IMR-90 (cell line): ENCODE results near the gene CRB1. TPM values are rescaled to one million over a fixed set of nuclear protein-coding genes. Genes with fewer than 3 reads are reported as not detected.

ENCODE experiments used
- ATAC-seq: fragments of 200-7000 bp; cut with Tn5 transposase; 2 replicates; pipeline ENCODE4 v1.9.1; 2020; ENCODE audit warnings: low read depth, mild to moderate bottlenecking, moderate library complexity
- Bru-seq: library from RNA; stranded (reverse); fragments of 400-500 nt; gene quantifications from one replicate; lab custom pipeline; 2021; lab: Mats Ljungman, UMichigan
- BruChase-seq, 2 experiments: library from RNA; stranded (reverse); fragments of 400-500 nt; gene quantifications; one replicate each; lab custom pipeline; 2021; lab: Mats Ljungman, UMichigan
- BruUV-seq: library from RNA; stranded (reverse); fragments of 400-500 nt; replicated peaks from 2 replicates; lab custom pipeline; 2021; lab: Mats Ljungman, UMichigan
- CTCF ChIA-PET: fragments of 300-600 bp; formaldehyde crosslinking; extraction: SDS; loops from one replicate; lab custom pipeline; 2021; ENCODE audit warnings: antibody characterized with exemption; lab: Yijun Ruan, JAX
- POLR2A ChIA-PET: fragments of 300-600 bp; sonication (Branson Sonifier 250); formaldehyde crosslinking; loops from one replicate; lab custom pipeline; 2022; ENCODE audit warnings: antibody characterized with exemption; ENCODE audit not compliant: unreplicated experiment; lab: Charles Lee
- DNase-seq: peaks from one replicate; pipeline ENCODE4 v3.0.0; 2013
- H2AFZ ChIP-seq: replicated peaks from 2 replicates; pipeline ENCODE3; 2013; ENCODE audit warnings: low read length, mild to moderate bottlenecking; ENCODE audit not compliant: poor library complexity
- H2AK5ac ChIP-seq: 2 replicates; pipeline ENCODE4 v1.6.1; 2013; ENCODE audit warnings: low read depth, low read length, inconsistent platforms
- H2AK9ac ChIP-seq: replicated peaks from 2 replicates; pipeline ENCODE3; 2013; ENCODE audit warnings: mild to moderate bottlenecking, low read depth, low read length, moderate library complexity; ENCODE audit not compliant: poor library complexity
- H2BK120ac ChIP-seq: 2 replicates; pipeline ENCODE4 v1.6.1; 2013; ENCODE audit warnings: low read depth, low read length, inconsistent platforms
- H2BK15ac ChIP-seq: 3 replicates; pipeline ENCODE4 v1.6.1; 2013; ENCODE audit warnings: low read depth, low read length, inconsistent platforms
- H2BK20ac ChIP-seq: 2 replicates; pipeline ENCODE4 v1.6.1; 2013; ENCODE audit warnings: low read depth, mild to moderate bottlenecking, inconsistent platforms, low read length, moderate library complexity
- H2BK5ac ChIP-seq: 2 replicates; pipeline ENCODE4 v1.6.1; 2013; ENCODE audit warnings: mild to moderate bottlenecking, low read depth, low read length, inconsistent platforms; ENCODE audit not compliant: poor library complexity, severe bottlenecking
- H3K14ac ChIP-seq: replicated peaks from 2 replicates; pipeline ENCODE4 v1.6.1; 2013; ENCODE audit warnings: low read depth, low read length, inconsistent platforms
- H3K18ac ChIP-seq: 2 replicates; pipeline ENCODE4 v1.6.1; 2013; ENCODE audit warnings: low read depth, low read length, control low read depth
- H3K23ac ChIP-seq: 2 replicates; pipeline ENCODE4 v1.6.1; 2013; ENCODE audit warnings: low read depth, low read length, inconsistent platforms
- H3K27ac ChIP-seq: 2 replicates; pipeline ENCODE4 v1.5.1; 2013; ENCODE audit warnings: mild to moderate bottlenecking, control low read depth, low read length; ENCODE audit not compliant: insufficient read depth
- H3K27me3 ChIP-seq: 2 replicates; pipeline ENCODE4 v1.6.1; 2013; ENCODE audit warnings: low read length; ENCODE audit not compliant: control insufficient read depth, insufficient read depth
- H3K36me3 ChIP-seq: 2 replicates; pipeline ENCODE4 v1.6.1; 2013; ENCODE audit warnings: low read length, mixed read lengths; ENCODE audit not compliant: control insufficient read depth, insufficient read depth
- H3K4ac ChIP-seq: 2 replicates; pipeline ENCODE4 v1.6.1; 2013; ENCODE audit warnings: low read depth, low read length, inconsistent platforms
- H3K4me1 ChIP-seq: 2 replicates; pipeline ENCODE4 v1.6.1; 2013; ENCODE audit warnings: low read length, mixed read lengths; ENCODE audit not compliant: control insufficient read depth, insufficient read depth
- H3K4me2 ChIP-seq: 2 replicates; pipeline ENCODE4 v1.6.1; 2013; ENCODE audit warnings: low read depth, mild to moderate bottlenecking, control low read depth, low read length, moderate library complexity
- H3K4me3 ChIP-seq: 2 replicates; pipeline ENCODE4 v1.5.1; 2013; ENCODE audit warnings: low read depth, mild to moderate bottlenecking, control low read depth, low read length, moderate library complexity; ENCODE audit not compliant: insufficient read depth
- H3K56ac ChIP-seq: 2 replicates; pipeline ENCODE4 v1.6.1; 2013; ENCODE audit warnings: low read length, inconsistent platforms; ENCODE audit not compliant: insufficient read depth; ENCODE audit errors: extremely low read depth
- H3K79me1 ChIP-seq, 2 experiments: 2 replicates each; pipeline ENCODE4 v1.6.1; 2013; ENCODE audit warnings: low read length in 2 of 2, inconsistent platforms in 1 of 2, low read depth in 1 of 2
- H3K9ac ChIP-seq: 2 replicates; pipeline ENCODE4 v1.6.1; 2013; ENCODE audit warnings: low read depth, low read length, control low read depth
- H3K9me1 ChIP-seq: 2 replicates; pipeline ENCODE4 v1.6.1; 2013; ENCODE audit warnings: low read length, inconsistent platforms; ENCODE audit not compliant: insufficient read depth
- H3K9me3 ChIP-seq: 2 replicates; pipeline ENCODE4 v1.6.1; 2013; ENCODE audit warnings: low read length; ENCODE audit not compliant: control insufficient read depth, insufficient read depth
- H4K20me1 ChIP-seq: 2 replicates; pipeline ENCODE4 v1.6.1; 2013; ENCODE audit warnings: low read length, inconsistent platforms; ENCODE audit not compliant: insufficient read depth
- H4K5ac ChIP-seq: 2 replicates; pipeline ENCODE4 v1.6.1; 2013; ENCODE audit warnings: mild to moderate bottlenecking, low read depth, low read length, control low read depth
- H4K8ac ChIP-seq, 2 experiments: 2 replicates each; pipeline ENCODE4 v1.6.1; 2013; ENCODE audit warnings: low read depth in 2 of 2, low read length in 2 of 2, control low read depth in 1 of 2, inconsistent platforms in 1 of 2
- H4K91ac ChIP-seq: 2 replicates; pipeline ENCODE4 v1.6.1; 2013; ENCODE audit warnings: low read depth, low read length, inconsistent platforms; ENCODE audit not compliant: insufficient read depth
- BHLHE40 ChIP-seq: fragments of 150-350 bp; IDR thresholded peaks from 2 replicates; pipeline ENCODE4 v1.6.1; 2016; ENCODE audit warnings: mild to moderate bottlenecking, low read depth, low read length
- CEBPB ChIP-seq: IDR thresholded peaks from 2 replicates; pipeline ENCODE4 v1.6.1; 2012; ENCODE audit warnings: low read depth, low read length, improper control_type of control experiment
- FOS ChIP-seq: fragments of 150-350 bp; IDR thresholded peaks from 2 replicates; pipeline ENCODE4 v1.6.1; 2016; ENCODE audit warnings: low read depth, low read length
- MAFK ChIP-seq: IDR thresholded peaks from 2 replicates; pipeline ENCODE4 v1.6.1; 2012; ENCODE audit warnings: low read depth, low read length, improper control_type of control experiment
- MAZ ChIP-seq: IDR thresholded peaks from 2 replicates; pipeline ENCODE4 v1.6.1; 2012; ENCODE audit warnings: low read depth, mild to moderate bottlenecking, low read length, improper control_type of control experiment, moderate library complexity, borderline replicate concordance
- MXI1 ChIP-seq: IDR thresholded peaks from 2 replicates; pipeline ENCODE4 v1.6.1; 2012; ENCODE audit warnings: low read depth, mild to moderate bottlenecking, low read length, moderate library complexity, borderline replicate concordance
- NFE2L2 ChIP-seq: fragments of 150-350 bp; IDR thresholded peaks from 2 replicates; pipeline ENCODE4 v1.6.1; 2016; ENCODE audit warnings: low read depth, mild to moderate bottlenecking, low read length
- POLR2A ChIP-seq: IDR thresholded peaks from 2 replicates; pipeline ENCODE4 v1.6.1; 2012; ENCODE audit warnings: mild to moderate bottlenecking, low read depth, low read length
- RFX5 ChIP-seq: IDR thresholded peaks from 2 replicates; pipeline ENCODE4 v1.8.0; 2012; ENCODE audit warnings: low read depth, mild to moderate bottlenecking, low read length, moderate library complexity
- SMC3 ChIP-seq: fragments of 150-350 bp; IDR thresholded peaks from 2 replicates; pipeline ENCODE4 v1.6.1; 2016; ENCODE audit warnings: low read depth, mild to moderate bottlenecking, antibody characterized with exemption, low read length, moderate library complexity
- WGBS, 2 experiments: methylation state at CpG; one replicate each; pipeline versions ENCODE4 v1.1.5 to v1.1.7; 2013; ENCODE audit warnings: missing lambda C conversion rate in 2 of 2; ENCODE audit not compliant: insufficient read length in 1 of 2; ENCODE audit errors: extremely low coverage in 2 of 2; 5-methylcytosine and 5-hydroxymethylcytosine counted together
- dilution Hi-C: fragments of 300-500 bp; cut with HindIII; formaldehyde crosslinking; loops from one replicate; pipeline ENCODE4 v1.14.3; 2018; ENCODE audit warnings: low sequenced_read_pairs; ENCODE audit not compliant: unreplicated experiment
- in situ Hi-C: fragments of 300-500 bp; cut with MboI; formaldehyde crosslinking; loops from 3 replicates; pipeline ENCODE4 v1.14.3; 2019; ENCODE audit warnings: low sequenced_read_pairs, inconsistent platforms, mixed read lengths
- intact Hi-C: fragments of 100-400 bp; cut with micrococcal nuclease; formaldehyde crosslinking; loops from 2 replicates; pipeline ENCODE4 v1.10.0; 2022
- long read RNA-seq: library from polyadenylated mRNA; unstranded; transcript quantifications from one replicate; pipeline ENCODE4 v2.0.0, GENCODE V29; 2021; ENCODE audit not compliant: unreplicated experiment
- polyA plus RNA-seq, 3 experiments: library from polyadenylated mRNA; depleted of rRNA; stranded (reverse); fragments of >200 nt; gene quantifications; 2 replicates each; pipeline ENCODE4 v1.2.3, GENCODE V29; 2012; ENCODE audit warnings: low replicate concordance in 1 of 3
- total RNA-seq: library from RNA; depleted of rRNA; stranded (reverse); fragments of >200 nt; gene quantifications from 2 replicates; pipeline ENCODE4 v1.2.3, GENCODE V29; 2012; rRNA removed

Gene CRB1
- under 0.01 TPM in 1 of 2 replicates, not detected in the other for total RNA-seq
- not detected in 2 replicates for polyA plus RNA-seq (2012; rRNA removed)
- not detected in 2 replicates for polyA plus RNA-seq (2012; cell fraction: cytosol; rRNA removed)
- polyA plus RNA-seq (2012; cell fraction: nucleus; rRNA removed; ENCODE audit: low replicate concordance) = 0.02 and 0.05 TPM in 2 replicates
- percentile 19 among the genes with signal in this experiment for Bru-seq, nascent RNA
- BruChase-seq, experiment 1, labeled RNA remaining after a 6-hour chase = percentile 21 among the genes with signal in this experiment
- percentile 22 among the genes with signal in this experiment for BruChase-seq, experiment 2, labeled RNA remaining after a 2-hour chase
- long read RNA-seq = 0 reads

DNA sequence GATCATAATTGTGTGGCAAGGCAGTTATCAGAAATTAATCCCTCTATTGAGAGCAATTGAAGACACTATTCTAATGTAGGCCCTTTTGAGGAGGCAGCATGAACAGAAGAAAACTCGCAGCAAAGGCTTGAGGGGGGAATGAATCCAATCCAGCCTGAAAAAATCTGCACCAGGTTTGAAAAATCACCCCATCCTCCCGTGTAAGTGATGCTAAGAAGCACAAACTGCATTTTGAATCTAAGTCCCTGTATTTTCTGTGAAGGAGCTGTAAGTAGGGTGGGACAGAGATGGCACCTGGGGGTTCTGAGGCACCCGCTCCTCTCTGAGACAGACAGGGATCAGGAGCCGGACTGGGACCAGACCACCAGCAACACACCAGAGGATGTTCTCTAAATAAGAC lies at the start of gene CRB1:
TSS of gene CRB1 (plus strand) at position 241 of the 400 bp plus-strand sequence. CDS start 161 bp downstream, outside the sequence.
- no peak for ATAC-seq
- no peak within 1 kb of the TSS for H2AK5ac ChIP-seq
- H3K9ac ChIP-seq = no peak within 1 kb of the TSS
- dilution Hi-C loops = no loop called here
- no peak for TF ChIP-seq RFX5
- no peak for TF ChIP-seq NFE2L2
- no peak for TF ChIP-seq MAZ
- TF ChIP-seq MAFK = no peak
- no peak for TF ChIP-seq BHLHE40
- TF ChIP-seq FOS = no peak
- TF ChIP-seq CEBPB = no peak
- no peak for TF ChIP-seq MXI1
- TF ChIP-seq POLR2A = no peak
- no peak for TF ChIP-seq SMC3
- H3K23ac ChIP-seq = no peak within 1 kb of the TSS
- H3K4me1 ChIP-seq = no peaks in the 10 kb centered on the region
- H3K18ac ChIP-seq = no peak within 1 kb of the TSS
- H4K91ac ChIP-seq = no peak within 1 kb of the TSS
- H4K5ac ChIP-seq = no peak within 1 kb of the TSS
- H3K27me3 ChIP-seq = no peaks in the 10 kb centered on the region
- no peak within 1 kb of the TSS for H2AK9ac ChIP-seq
- H3K27ac ChIP-seq = no peak within 1 kb of the TSS
- H3K9me1 ChIP-seq = no peaks in the 10 kb centered on the region
- no peak for DNase-seq
- ChIA-PET CTCF (no interaction called here), POLR2A (no interaction called here)
- no peak within 1 kb of the TSS for H2BK120ac ChIP-seq
- H3K4ac ChIP-seq = no peak within 1 kb of the TSS
- no peak within 1 kb of the TSS for H2BK15ac ChIP-seq
- H2BK5ac ChIP-seq = no peak within 1 kb of the TSS
- H3K14ac ChIP-seq = no peak within 1 kb of the TSS
- H3K4me3 ChIP-seq = no peak within 1 kb of the TSS
- no CpG with 5 or more reads among the region's 4 CpGs for WGBS, 2 experiments
- in situ Hi-C loops = no loop called here
- H3K56ac ChIP-seq = no peak within 1 kb of the TSS
- H4K8ac ChIP-seq = no peak within 1 kb of the TSS
- no peaks in the 10 kb centered on the region for H3K36me3 ChIP-seq
- no peak within 1 kb of the TSS for H2BK20ac ChIP-seq
- BruUV-seq = no TSS peak
- no peaks in the 10 kb centered on the region for H4K20me1 ChIP-seq
- intact Hi-C loops = loop anchor here (2.0 kb wide), 1 partner anchor 65 kb away; no protein-coding TSS in a partner anchor
- no peak within 1 kb of the TSS; the same call in 1 of the 2 replicates for H3K4me2 ChIP-seq
- no peak within 1 kb of the TSS for H2AFZ ChIP-seq
- H3K79me1 ChIP-seq = no peaks in the 10 kb centered on the region
- H3K9me3 ChIP-seq = no peaks in the 10 kb centered on the region
